Myocyte (in vitro differentiated cells): ENCODE results near the gene SH3RF3. TPM values are rescaled to one million over a fixed set of nuclear protein-coding genes. Genes with fewer than 3 reads are reported as not detected.

Experiments used
- DNase-seq: peaks from one replicate; pipeline ENCODE4 v3.0.0-alpha.2; 2012; ENCODE audit warnings: low read depth
- total RNA-seq: library from RNA; depleted of rRNA; stranded (reverse); fragments of >200 nt; gene quantifications from 2 replicates; pipeline ENCODE4 v1.2.3, GENCODE V29; 2014

The SH3RF3 gene
- total RNA-seq, 1 donor from 2014 or later = 5.3 TPM

DNA sequence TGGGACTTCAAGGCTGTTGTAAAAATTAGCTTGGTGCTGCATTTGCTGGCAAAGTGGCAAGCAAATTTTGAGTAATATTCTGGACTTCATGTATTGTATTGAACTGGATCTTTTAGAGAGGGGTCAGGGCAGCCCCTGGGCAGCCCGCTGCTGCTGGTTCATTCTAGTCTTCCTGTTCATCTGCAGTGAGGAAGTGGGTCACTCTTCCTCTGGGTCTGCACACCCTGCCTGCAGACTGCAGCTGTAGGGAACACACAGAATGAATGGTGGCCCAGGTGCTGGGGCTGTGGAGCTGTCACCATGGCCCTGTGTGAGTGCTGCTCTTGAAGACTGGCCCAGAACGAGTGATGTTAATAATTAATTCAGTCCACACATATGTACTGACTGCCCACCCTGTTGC lies 9.4 kb downstream of the SH3RF3 start:
- no peak for DNase-seq

DNA sequence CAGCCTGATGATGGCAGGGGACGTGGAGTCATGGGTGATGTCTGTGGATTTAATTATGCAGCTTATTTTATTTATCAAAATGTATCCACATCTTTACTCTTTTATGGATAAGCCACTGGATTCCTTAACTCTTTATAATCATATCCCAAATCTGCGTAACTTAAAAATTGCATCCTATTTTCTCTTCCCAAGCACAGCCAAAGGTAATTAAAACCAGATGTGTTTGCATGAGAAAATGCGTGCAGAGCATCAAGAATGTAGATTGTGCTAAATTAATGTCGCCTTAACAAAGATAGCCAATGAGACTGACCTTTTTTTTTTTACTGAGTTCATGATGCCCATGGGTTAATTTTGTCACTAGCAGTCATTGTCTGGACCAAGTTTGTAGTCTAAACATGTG lies 10.0 kb downstream of the SH3RF3 start:
- no peak for DNase-seq

DNA sequence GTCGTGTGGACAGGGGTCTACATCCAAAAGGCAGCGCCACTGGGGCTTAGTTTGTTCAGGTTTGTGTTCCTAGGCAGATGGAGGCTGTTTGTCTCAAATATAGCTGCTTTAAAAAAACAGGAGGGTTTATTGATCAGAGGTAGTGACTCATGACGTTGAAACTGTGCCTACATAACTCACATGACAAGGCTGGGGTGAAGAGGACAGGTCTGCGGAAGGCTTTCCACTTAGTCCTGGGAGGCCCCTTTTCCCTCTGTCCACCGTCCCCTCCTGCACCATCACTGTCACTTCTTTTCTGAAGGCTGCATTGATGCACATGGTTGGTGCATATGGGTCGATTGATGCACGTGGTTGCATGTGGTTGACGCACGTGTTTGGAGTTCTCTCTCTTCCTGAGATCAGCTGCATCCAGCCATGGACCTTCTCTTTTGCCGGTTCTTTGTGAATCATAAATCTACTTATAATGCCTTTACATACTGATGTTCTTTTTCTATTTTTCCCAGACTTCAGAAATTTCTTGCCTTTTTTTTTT lies 10.9 kb downstream of the SH3RF3 start:
- DNase-seq = no peak

DNA sequence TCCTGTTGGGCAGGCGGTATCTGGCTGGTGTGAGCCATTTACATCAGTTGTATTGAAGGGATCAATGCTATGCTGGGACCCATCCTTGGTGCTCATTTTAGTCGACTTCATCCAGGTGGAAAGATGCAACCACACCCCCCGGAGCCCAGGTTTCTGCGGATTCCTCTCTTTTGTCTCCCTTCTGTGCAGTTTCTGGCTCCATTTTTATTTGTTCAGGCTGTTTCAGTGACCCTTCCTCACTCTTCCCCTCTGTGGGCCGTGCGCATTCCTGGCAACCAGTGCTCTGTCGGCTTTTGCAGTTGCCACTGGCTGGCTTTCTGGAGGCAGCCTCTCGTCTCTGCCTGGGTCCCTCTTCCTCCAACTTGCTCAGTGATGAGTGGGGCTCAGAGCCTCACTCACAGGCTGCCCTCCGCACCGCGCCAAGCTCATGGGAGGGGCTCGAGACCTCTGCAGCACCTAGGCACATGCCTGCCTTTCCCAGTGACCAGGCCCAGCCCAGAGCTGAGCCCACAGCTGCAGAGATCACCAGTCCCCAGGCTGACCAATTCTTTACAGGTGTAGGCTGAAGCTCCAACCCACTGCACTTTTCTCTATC lies 12.1 kb downstream of the SH3RF3 start:
- DNase-seq = no peak

DNA sequence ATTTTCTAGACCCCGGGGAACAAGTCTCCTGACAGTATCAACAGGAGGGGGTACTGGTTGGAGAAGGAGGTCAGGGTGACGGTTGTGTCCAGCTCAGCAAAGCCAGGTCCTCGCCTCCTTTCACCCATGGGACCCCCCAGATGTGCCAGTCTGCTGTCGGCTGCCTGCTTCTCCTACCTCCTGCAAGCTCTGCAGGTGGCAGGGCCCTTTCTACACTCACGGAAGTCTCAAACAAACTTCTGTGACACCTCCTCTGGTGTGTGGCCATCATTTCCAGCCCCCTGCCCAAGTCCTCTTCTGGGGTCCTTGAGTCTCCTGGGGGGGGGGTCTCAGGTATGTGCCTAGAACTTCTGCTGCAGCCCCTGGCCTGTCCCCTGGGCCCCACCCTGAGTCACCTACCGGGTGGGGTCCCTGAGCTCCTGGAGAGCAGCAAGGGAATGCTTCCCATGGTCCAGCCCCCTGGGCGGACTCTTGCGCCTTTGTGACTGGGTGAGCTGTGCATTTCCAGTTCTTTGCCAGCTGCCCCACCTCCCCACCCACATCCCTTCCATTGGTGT lies 12.8 kb downstream of the SH3RF3 start:
- DNase-seq = no peak

DNA sequence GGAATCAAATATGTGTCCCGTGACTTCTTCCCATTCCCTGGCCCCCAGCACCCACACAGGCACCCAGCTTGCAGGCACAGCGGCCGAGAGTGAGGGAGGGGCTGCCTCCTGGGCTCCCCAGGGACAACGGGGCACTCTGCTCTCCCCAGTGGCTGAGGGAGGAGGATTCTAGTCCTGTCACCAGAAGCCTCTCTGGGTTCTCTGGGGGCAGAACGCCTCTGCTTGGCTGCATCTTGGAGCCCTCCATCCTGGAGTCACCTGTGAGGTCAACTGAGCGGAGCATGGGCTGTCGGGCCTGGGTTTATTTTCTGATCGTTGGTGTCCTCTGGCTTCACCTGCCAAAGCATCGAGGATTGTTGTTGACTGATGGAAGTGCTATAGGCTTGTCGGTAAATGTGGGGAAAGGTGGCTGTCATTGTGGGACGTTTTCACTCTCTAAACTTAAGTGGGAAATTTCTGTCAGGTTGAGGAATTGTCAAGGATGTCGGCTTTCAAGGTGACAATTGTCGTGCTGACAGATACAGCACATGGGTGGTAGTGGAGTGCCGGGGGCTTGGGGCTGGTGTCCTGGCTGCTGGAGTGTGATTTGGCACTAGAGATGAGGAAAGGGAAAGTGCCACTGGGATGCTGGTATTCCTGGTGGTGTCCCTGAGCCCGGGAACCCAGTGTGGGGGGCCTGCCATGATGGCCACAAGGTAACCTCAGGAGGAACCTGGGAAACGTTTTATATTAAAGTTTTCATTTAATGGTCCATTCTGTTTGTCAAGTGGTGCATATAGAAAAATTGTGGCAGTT lies 13.6 kb downstream of the SH3RF3 start:
- no peak for DNase-seq

DNA sequence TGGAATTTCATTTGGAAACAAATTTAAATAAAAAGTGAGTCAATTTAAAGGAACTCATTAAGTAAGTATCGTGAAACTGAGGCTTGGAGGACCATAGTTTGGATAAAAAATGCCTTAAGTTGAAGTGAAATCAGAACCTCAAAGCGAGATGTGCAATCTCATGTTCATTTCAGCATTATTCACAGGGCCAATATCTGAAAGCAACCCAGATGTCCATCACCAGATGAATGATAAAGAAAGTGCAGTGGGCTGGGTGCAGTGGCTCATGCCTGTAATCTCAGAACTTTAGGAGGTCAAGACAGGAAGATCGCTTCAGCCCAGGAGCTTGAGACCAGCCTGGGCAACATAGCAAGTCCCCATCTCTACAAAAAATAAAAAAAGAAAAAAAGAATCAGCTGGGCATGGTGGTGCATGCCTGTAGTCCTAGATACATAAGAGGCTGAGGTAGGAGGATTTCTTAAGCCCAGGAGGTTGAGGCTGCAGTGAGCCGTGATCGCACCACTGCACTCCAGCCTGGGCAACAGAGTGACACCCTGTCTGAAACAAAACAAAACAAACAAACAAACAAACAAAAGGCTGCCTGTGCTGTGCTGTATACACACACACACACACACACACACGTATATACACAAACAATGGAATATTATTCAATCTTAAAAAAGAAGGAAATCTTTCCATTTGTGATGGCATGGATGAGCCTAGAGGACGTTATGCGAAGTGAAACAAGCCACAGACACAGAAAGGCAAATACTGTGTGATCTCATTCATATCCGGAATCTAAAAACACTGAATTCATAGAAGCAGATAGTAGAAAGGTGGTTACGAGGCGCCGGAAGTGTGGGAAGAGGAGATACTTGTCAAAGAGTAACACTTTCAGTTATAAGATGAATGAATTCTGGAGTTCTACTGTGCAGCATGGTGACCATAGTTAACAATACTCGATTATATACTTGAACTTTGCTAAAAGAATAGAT lies 14.5 kb downstream of the SH3RF3 start:
- DNase-seq = no peak

DNA sequence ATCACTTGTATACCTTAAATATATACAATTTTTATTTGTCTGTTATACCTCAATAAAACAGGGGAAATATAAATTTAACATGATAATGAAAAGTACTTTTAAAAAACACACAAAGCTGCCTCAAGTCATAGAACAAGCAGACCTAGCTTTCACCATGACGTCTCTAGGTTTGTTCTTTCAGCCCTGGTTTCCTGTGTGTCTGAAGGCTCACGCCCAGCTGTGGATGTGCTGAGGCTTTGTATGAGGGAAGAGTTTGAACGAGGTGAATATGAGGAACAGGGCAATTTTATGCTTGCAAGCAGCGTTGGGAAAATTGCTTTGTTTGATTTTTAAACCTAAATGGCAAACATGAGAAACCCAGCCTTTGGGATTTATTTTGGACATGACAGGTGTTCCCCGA lies 15.3 kb downstream of the SH3RF3 start:
- DNase-seq = no peak

DNA sequence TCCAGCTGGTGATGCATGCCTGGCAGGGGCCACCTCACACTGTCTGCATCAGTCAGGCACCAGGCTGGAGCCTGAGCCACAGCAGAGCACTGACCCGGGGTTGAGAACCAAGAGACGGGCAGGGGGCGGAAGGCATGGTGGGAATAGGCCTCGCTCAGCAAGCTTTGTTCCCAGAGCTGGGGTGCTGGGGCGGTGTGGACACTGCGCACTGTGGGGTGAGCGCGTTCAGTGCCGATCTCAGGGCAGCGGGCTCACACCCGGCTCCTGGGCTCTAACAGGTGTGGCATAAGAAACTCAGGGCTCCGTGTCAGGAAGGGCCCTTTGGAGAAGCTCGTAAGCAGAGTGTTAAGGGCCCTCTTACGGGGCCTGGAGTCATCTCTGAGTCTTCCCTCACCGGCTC lies 15.7 kb downstream of the SH3RF3 start:
- no peak for DNase-seq

DNA sequence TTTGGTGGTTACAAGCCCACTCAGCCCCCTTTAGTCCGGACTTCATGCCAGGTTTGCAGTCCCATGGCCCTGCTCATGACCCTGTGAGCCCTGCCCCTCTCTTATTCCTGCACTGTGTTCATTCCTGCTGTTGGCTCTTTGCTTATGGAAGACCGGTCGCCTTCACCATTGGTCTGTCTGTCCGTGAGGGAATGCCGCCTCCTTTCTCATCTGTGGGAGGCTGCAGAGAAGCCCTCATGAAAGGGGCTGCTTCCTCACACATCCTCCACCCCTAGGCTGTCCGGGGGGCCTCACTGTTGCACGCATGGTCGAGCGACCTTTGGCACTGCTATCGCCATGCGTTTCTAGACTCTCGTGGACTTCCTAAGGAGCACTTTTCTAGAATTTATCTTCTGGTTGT lies 16.3 kb downstream of the SH3RF3 start:
- no peak for DNase-seq

DNA sequence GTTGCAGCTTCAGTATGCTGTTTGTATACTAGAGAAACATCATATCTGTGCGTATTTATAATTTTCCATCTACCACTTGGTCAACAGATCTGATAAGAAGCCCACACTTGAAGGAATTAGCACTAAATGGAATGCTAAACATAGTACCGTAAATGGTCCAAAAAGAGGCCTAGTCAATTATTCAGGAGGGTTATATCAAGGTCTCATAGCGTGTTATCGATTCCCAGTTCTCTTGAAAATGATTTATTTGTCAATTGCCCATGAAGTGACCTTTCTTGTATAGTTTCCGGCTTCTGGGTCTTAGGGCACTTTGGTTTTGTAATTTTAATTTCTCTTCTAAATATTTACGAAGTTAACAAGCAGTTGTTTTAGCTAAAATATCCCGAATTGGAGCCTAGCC lies 18.4 kb downstream of the SH3RF3 start:
- DNase-seq = no peak

DNA sequence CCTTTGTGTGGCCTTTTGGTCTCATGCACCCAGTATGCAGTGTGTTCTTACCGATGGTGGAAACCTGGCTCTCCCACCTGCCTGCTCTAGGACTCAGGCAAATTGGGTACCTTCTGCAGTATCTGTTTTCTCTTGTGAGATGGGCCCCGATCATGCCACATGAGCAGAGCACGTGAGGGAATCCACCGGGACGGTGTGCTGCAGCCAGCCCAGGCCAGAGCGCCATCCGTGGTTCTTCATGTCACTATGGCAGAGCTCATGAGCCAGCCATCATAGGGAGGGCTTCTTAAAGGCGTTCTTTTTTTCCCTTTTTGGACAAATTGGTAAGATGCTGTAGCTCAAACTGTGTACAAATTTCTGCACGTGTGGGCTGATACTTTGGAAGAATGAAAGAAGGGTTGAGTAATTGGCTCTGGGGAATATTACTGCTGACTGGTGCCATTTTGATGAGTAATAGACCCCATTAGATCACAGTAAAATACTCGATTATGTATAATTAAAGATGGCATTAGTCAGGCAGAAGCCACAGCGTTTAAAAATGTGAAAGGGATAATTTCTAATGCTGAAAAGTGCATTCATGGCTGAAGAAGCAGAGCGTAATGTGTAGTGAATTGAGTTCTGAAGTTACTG lies 19.2 kb downstream of the SH3RF3 start:
- no peak for DNase-seq

DNA sequence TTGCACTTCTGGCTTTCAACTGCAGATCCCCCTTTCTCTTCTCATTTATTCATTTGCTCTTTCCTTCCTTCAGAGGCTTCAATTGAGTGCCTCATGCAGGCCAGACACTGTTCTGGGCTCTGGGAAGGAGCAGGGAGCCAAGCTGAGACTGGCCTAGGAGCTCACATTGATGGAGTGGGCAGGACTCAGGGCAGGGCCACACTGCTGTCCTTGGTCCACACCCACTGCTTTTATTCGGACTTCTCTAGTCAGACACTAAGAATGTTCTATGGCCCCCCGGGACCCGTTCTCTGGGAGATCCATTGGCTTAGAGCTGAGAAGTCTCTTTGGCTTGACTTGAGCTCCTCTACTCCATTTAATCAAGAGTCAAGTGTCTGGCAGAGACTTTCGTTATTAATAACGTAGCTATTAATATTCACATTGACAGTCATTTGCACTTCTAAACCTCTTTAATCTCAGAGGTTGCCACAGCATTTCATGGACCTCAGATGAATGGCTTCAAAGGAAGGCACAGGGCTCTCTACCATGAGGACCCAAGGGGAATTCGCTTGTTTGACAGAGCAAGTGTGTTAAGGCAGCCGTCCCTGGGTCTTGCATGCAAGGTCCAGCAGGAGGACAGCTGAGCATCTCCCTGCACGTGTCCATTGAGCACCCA lies 20.1 kb downstream of the SH3RF3 start:
- DNase-seq = peak; percentile 37

DNA sequence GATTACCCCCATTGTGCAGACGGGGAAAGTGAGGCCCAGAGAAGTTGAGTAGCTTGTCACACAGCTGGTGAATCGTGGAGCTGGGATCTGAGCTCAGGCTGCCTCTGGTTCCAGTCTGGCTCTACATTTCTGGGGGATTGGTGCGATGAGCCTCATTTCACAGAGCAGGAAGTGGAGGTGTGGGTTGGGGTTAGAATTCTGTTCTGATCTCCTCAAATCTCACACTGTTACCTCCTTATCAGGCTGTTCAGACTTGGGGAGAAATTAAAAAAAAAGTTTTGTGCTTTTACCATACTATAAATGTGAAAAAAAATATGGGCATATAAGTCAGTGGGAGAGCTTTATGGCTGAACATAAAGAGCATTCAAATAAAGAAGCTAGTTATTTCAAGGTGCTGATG lies 21.6 kb downstream of the SH3RF3 start:
- no peak for DNase-seq

DNA sequence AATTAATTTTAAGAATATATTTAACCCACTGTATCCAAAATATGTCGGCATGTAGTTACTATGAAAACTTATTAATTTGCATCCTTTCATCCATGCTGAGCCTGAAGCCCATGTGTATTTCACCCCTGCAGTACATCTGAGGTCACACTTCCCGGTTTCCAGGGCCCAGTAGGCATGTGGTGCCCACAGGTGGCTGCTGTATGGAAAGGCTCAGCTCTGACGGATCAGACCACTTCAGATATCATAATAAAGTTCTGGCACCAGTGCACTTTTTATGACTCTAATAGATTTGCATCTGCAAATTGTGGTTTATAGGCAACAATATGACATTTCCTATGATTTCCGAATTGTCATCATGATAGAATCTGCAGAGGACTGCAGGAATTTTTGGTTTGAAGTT lies 22.5 kb downstream of the SH3RF3 start:
- DNase-seq = no peak

DNA sequence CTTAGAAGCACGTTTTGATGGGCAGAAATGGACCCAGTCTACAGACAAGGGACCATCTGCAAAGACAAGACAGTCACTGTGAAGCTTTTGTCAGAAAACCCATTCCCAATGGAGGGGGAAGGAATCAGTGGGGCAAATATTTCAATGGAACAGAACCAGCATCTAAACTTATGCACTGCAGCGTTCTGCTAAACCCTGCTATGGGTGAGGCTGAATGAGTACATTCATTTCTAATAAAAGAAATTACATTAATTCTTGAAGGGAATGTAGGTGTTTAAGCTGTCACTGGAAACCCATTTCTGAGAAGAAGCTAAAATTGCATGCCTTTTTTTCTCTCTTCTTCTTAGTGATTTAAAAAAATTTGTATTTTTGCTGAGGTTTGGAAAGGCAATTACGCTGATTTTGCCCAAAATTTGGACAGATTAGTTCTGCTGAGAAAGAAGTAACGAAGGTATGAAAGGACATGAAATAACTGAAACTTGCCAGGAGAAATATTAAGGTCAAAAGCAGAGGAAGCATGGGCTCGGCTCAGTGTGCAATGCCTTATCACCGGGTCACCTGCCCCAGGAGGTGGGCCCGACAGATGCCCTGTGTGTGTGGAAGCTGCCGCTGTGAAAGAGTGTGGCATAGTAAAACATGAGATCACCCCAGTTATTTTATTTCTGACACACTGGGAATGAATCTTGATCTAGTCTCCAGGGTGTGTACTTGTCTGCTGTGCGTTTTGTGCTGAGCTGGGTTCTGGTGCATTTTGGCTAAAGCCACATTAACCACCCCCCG lies 24.2 kb downstream of the SH3RF3 start:
- no peak for DNase-seq

DNA sequence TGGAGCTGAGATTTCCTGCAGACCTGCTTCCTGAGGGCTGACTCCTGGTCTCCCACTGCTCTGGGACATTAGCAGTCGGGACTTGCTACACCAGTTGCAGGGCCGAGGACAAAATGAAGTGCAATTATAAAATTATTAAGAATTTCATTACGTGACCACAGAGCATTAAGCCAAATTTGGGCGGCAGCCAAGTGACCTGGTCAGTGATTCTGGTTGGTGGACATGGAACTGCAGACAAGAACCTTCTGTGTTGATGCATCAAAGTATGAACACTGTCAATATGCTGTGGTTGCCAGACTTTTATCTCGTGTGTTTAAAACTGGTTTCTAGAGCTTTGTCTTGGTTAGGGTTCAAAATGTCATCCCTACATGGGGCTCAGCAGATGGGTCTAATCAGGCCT lies 24.8 kb downstream of the SH3RF3 start:
- DNase-seq = no peak

DNA sequence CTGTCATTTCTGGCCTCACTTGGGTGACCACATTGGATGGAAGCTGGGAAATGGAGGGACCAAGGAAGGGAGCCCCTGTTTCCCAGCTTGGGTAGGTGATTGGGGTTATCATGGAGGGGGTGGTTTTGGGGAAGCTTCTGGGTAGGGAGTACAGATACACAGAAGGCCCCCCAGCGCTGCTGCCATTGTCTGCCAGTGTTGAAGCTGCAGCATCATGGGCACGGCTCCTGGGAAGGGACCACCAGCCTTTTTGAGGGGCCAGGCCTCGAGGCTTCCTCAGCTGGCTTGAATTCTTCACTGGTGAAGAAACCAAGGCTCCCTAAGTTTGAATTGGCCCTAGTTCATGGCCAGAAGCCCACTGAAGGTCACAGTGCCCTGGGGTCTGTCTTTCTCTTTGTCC lies 25.2 kb downstream of the SH3RF3 start:
- DNase-seq = no peak
